ENCODE data around the gene TXNRD2.

- TF ChIP-seq TAF1 (IDR thresholded peaks at IDR 0.05; ENCODE audit: borderline replicate concordance, low read depth, low read length) (no peak), POLR2A (IDR thresholded peaks at IDR 0.05; ENCODE audit: low read depth, low read length) (no peak), POLR2AphosphoS5 (IDR thresholded peaks at IDR 0.05; ENCODE audit: low read depth, low read length) (no peak)
These were observed 62.0 kb downstream of the TXNRD2 start for GRCh38 chr22:19879643-19879991.
